H9 (cell line): ENCODE results near the gene FAIM2. TPM values are rescaled to one million over a fixed set of nuclear protein-coding genes. Genes with fewer than 3 reads are reported as not detected.

Experiments used
- DNase-seq: peaks from one replicate; pipeline ENCODE4 v3.0.0-alpha.2; 2017
- H2AFZ ChIP-seq: one replicate; pipeline ENCODE4 v1.6.1; 2013; ENCODE audit warnings: mild to moderate bottlenecking, low read length, control low read depth, moderate library complexity
- H2AK5ac ChIP-seq: 2 replicates; pipeline ENCODE4 v1.6.1; 2013; ENCODE audit warnings: low read length, control low read depth, mixed read lengths; ENCODE audit not compliant: insufficient read length
- H2BK120ac ChIP-seq: one replicate; pipeline ENCODE4 v1.6.1; 2013; ENCODE audit warnings: low read depth, mild to moderate bottlenecking, low read length, control low read depth, inconsistent platforms; ENCODE audit not compliant: poor library complexity, severe bottlenecking
- H2BK12ac ChIP-seq: 2 replicates; pipeline ENCODE4 v1.6.1; 2013; ENCODE audit warnings: low read length, control low read depth, mixed read lengths, low read depth; ENCODE audit not compliant: insufficient read length
- H2BK15ac ChIP-seq: 2 replicates; pipeline ENCODE4 v1.6.1; 2013; ENCODE audit warnings: low read depth, low read length, control low read depth
- H2BK20ac ChIP-seq: one replicate; pipeline ENCODE4 v1.6.1; 2013; ENCODE audit warnings: low read depth, mild to moderate bottlenecking, low read length, control low read depth, inconsistent platforms; ENCODE audit not compliant: poor library complexity, severe bottlenecking
- H2BK5ac ChIP-seq: 2 replicates; pipeline ENCODE4 v1.6.1; 2013; ENCODE audit warnings: low read length, control low read depth, mixed read lengths; ENCODE audit not compliant: insufficient read length
- H3K14ac ChIP-seq: 2 replicates; pipeline ENCODE4 v1.6.1; 2013; ENCODE audit warnings: low read length, control low read depth; ENCODE audit not compliant: insufficient read depth
- H3K18ac ChIP-seq: 2 replicates; pipeline ENCODE4 v1.6.1; 2013; ENCODE audit warnings: low read depth, mild to moderate bottlenecking, mixed read lengths, low read length, control low read depth; ENCODE audit not compliant: insufficient read length
- H3K23ac ChIP-seq: 2 replicates; pipeline ENCODE4 v1.6.1; 2013; ENCODE audit warnings: low read length, control low read depth, mixed read lengths, low read depth; ENCODE audit not compliant: insufficient read length
- H3K23me2 ChIP-seq: 2 replicates; pipeline ENCODE4 v1.6.1; 2013; ENCODE audit warnings: low read depth, mild to moderate bottlenecking, mixed read lengths, low read length, control low read depth; ENCODE audit not compliant: insufficient read length, poor library complexity, severe bottlenecking
- H3K27ac ChIP-seq: 2 replicates; pipeline ENCODE4 v1.5.1; 2013; ENCODE audit warnings: low read length, control low read depth, mixed read lengths, low read depth; ENCODE audit not compliant: insufficient read length
- H3K27me3 ChIP-seq: 2 replicates; pipeline ENCODE4 v1.6.1; 2013; ENCODE audit warnings: low read length, control low read depth, inconsistent platforms; ENCODE audit not compliant: insufficient read depth
- H3K4ac ChIP-seq: 2 replicates; pipeline ENCODE4 v1.6.1; 2013; ENCODE audit warnings: low read depth, mild to moderate bottlenecking, control low read depth, inconsistent platforms, low read length, moderate library complexity
- H3K4me1 ChIP-seq: 2 replicates; pipeline ENCODE4 v1.6.1; 2013; ENCODE audit warnings: low read length, control low read depth, inconsistent platforms; ENCODE audit not compliant: insufficient read depth
- H3K4me2 ChIP-seq: 2 replicates; pipeline ENCODE4 v1.6.1; 2013; ENCODE audit warnings: low read length, control low read depth, mixed read lengths; ENCODE audit not compliant: insufficient read length, insufficient read depth
- H3K56ac ChIP-seq: 2 replicates; pipeline ENCODE4 v1.6.1; 2013; ENCODE audit warnings: low read depth, mild to moderate bottlenecking, mixed read lengths, low read length, control low read depth; ENCODE audit not compliant: insufficient read length
- H3K79me1 ChIP-seq: 2 replicates; pipeline ENCODE4 v1.6.1; 2013; ENCODE audit warnings: low read depth, mild to moderate bottlenecking, moderate library complexity, low read length, control low read depth, inconsistent platforms; ENCODE audit not compliant: insufficient read depth, poor library complexity, severe bottlenecking
- H3K79me2 ChIP-seq: 2 replicates; pipeline ENCODE4 v1.6.1; 2013; ENCODE audit warnings: low read length, control low read depth, inconsistent platforms; ENCODE audit not compliant: insufficient read depth
- H3K9ac ChIP-seq: 2 replicates; pipeline ENCODE4 v1.6.1; 2013; ENCODE audit warnings: low read length, control low read depth, mixed read lengths; ENCODE audit not compliant: insufficient read length; ENCODE audit errors: extremely low read depth
- H3K9me3 ChIP-seq: one replicate; pipeline ENCODE4 v1.6.1; 2013; ENCODE audit warnings: low read depth, low read length, inconsistent platforms; ENCODE audit not compliant: control insufficient read depth
- H3T11ph ChIP-seq: one replicate; pipeline ENCODE4 v1.6.1; 2013; ENCODE audit warnings: mild to moderate bottlenecking, low read length, control low read depth, inconsistent platforms
- H4K20me1 ChIP-seq: one replicate; pipeline ENCODE4 v1.6.1; 2013; ENCODE audit not compliant: control insufficient read depth, insufficient read length, insufficient read depth
- H4K5ac ChIP-seq: 2 replicates; pipeline ENCODE4 v1.6.1; 2013; ENCODE audit warnings: low read depth, mild to moderate bottlenecking, mixed read lengths, low read length, control low read depth; ENCODE audit not compliant: insufficient read length
- H4K8ac ChIP-seq: replicated peaks from 2 replicates; pipeline ENCODE4 v1.6.1; 2013; ENCODE audit warnings: low read length, control low read depth, mixed read lengths, low read depth; ENCODE audit not compliant: insufficient read length
- H4K91ac ChIP-seq: 2 replicates; pipeline ENCODE4 v1.6.1; 2013; ENCODE audit warnings: low read depth, mild to moderate bottlenecking, moderate library complexity, mixed read lengths, low read length, control low read depth; ENCODE audit not compliant: insufficient read length
- H3K27ac Mint-ChIP-seq, 3 experiments: 2 replicates in 2 of 3; 3 replicates in 1 of 3; pipeline ENCODE4 v1.8.0; 2020 to 2021; ENCODE audit warnings: mixed read lengths in 3 of 3, mild to moderate bottlenecking in 1 of 3, moderate library complexity in 1 of 3
- H3K27me3 Mint-ChIP-seq: 2 replicates; pipeline ENCODE4 v1.8.0; 2021; ENCODE audit warnings: low read depth, mild to moderate bottlenecking, moderate library complexity, mixed read lengths
- H3K36me3 Mint-ChIP-seq, 3 experiments: 2 replicates in 2 of 3; 3 replicates in 1 of 3; pipeline ENCODE4 v1.8.0; 2020 to 2021; ENCODE audit warnings: low read depth in 3 of 3, mixed read lengths in 3 of 3; ENCODE audit not compliant: insufficient read depth in 1 of 3
- H3K4me1 Mint-ChIP-seq, 2 experiments: 2 replicates each; pipeline ENCODE4 v1.8.0; 2020; ENCODE audit warnings: mixed read lengths in 2 of 2
- H3K4me3 Mint-ChIP-seq, 2 experiments: 2 replicates in 1 of 2; 3 replicates in 1 of 2; pipeline ENCODE4 v1.8.0; 2020 to 2021; ENCODE audit warnings: mild to moderate bottlenecking in 2 of 2, mixed read lengths in 2 of 2, moderate library complexity in 1 of 2
- H3K9me3 Mint-ChIP-seq, 2 experiments: 2 replicates in 1 of 2; 3 replicates in 1 of 2; pipeline ENCODE4 v1.8.0; 2020; ENCODE audit warnings: mild to moderate bottlenecking in 2 of 2, mixed read lengths in 2 of 2, moderate library complexity in 1 of 2
- whole genome bisulfite sequencing: extraction: QIAGEN DNeasy Blood & Tissue Kit; methylation state at CpG from one replicate; pipeline ENCODE4 v1.1.7; 2013; ENCODE audit warnings: missing lambda C conversion rate, low lambda C conversion rate, mixed read lengths; ENCODE audit not compliant: insufficient read length; ENCODE audit errors: extremely low coverage; 5-methylcytosine and 5-hydroxymethylcytosine counted together
- total RNA-seq: library from RNA; stranded (reverse); gene quantifications from 2 replicates; pipeline ENCODE4 v1.2.1, GENCODE V29; 2021
- TF ChIP-seq, protein P1 (sequence below): fragments of 200-600 bp; sonication (generic); conservative IDR thresholded peaks from 3 replicates; pipeline ENCODE4 v1.8.0; 2021; ENCODE audit warnings: antibody characterized with exemption, mild to moderate bottlenecking

FAIM2 gene
- total RNA-seq, 1 experiment from 2014 or later, result 0.42 TPM

DNA sequence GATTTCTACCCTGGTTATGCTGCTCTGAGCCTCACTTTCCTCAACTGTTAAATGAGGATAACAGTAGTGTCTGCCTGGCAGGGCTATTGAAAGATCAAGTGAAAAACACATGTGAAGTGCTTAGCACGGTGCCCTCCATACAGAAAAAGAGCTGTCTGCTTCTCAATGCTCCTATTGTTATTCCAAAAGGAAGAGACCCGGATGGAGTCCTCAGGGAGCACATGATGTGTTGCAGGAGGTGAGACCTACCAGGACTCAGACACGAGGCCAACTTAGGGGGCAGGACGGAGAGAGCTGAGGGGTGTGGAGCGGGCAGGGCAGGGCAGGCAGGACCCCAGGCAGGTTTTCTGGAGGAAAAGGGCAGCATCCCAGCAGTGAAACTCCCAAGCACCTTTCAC lies 8.9 kb downstream of the FAIM2 start:
- H2BK5ac ChIP-seq, result no peak overlapping the region
- H3K27ac ChIP-seq, result no peak overlapping the region
- Mint-ChIP-seq H3K4me1 (peaks cover 27 to 30% of the 10 kb centered on the region in 2 experiments), H3K36me3 (no peaks in the 10 kb centered on the region), H3K9me3 (no peaks in the 10 kb centered on the region; a peak in 1 of 5 replicates), H3K27me3 (peaks cover 50% of the 10 kb centered on the region), H3K4me3 (no peak overlapping the region), H3K27ac (no peak overlapping the region)
- H3K4me1 ChIP-seq, result no peaks in the 10 kb centered on the region; the same call in 1 of the 2 replicates
- H3K4ac ChIP-seq, result no peak overlapping the region
- no peak overlapping the region for H2BK15ac ChIP-seq
- H4K20me1 ChIP-seq, result no peaks in the 10 kb centered on the region
- H4K91ac ChIP-seq, result no peak overlapping the region
- no peaks in the 10 kb centered on the region for H3K23me2 ChIP-seq
- H3K4me2 ChIP-seq, result no peak overlapping the region
- H2BK12ac ChIP-seq, result no peak overlapping the region
- no peak overlapping the region for H2BK120ac ChIP-seq
- H2BK20ac ChIP-seq, result no peak overlapping the region
- H3K9me3 ChIP-seq, result no peaks in the 10 kb centered on the region
- H3K56ac ChIP-seq, result no peak overlapping the region
- no peaks in the 10 kb centered on the region for H3K79me1 ChIP-seq
- H3K14ac ChIP-seq, result no peak overlapping the region
- WGBS, result no CpG with 5 or more reads among the region's 5 CpGs
- no peak overlapping the region for H3T11ph ChIP-seq
- H3K27me3 ChIP-seq, result no peaks in the 10 kb centered on the region
- no peak overlapping the region for H3K18ac ChIP-seq
- H3K9ac ChIP-seq, result no peak overlapping the region
- no peaks in the 10 kb centered on the region for H3K79me2 ChIP-seq
- H4K5ac ChIP-seq, result no peak overlapping the region
- no peak for DNase-seq
- TF ChIP-seq, protein P1, sequence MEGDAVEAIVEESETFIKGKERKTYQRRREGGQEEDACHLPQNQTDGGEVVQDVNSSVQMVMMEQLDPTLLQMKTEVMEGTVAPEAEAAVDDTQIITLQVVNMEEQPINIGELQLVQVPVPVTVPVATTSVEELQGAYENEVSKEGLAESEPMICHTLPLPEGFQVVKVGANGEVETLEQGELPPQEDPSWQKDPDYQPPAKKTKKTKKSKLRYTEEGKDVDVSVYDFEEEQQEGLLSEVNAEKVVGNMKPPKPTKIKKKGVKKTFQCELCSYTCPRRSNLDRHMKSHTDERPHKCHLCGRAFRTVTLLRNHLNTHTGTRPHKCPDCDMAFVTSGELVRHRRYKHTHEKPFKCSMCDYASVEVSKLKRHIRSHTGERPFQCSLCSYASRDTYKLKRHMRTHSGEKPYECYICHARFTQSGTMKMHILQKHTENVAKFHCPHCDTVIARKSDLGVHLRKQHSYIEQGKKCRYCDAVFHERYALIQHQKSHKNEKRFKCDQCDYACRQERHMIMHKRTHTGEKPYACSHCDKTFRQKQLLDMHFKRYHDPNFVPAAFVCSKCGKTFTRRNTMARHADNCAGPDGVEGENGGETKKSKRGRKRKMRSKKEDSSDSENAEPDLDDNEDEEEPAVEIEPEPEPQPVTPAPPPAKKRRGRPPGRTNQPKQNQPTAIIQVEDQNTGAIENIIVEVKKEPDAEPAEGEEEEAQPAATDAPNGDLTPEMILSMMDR, result no peak
- no peak overlapping the region for H3K23ac ChIP-seq
- H4K8ac ChIP-seq, result no peak overlapping the region
- no peak overlapping the region for H2AK5ac ChIP-seq
- no peak overlapping the region for H2AFZ ChIP-seq
